AG09309 (cell line): ENCODE results near the gene CPED1.

Source experiments
- DNase-seq: peaks from one replicate; pipeline ENCODE4 v3.0.0-alpha.2; 2010; ENCODE audit warnings: low read depth
- H3K4me3 ChIP-seq: 2 replicates; pipeline ENCODE4 v1.5.1; 2011; ENCODE audit warnings: mild to moderate bottlenecking, low read depth, low read length, moderate library complexity; ENCODE audit not compliant: control insufficient read depth
- CTCF ChIP-seq: IDR thresholded peaks from 2 replicates; pipeline ENCODE4 v1.5.1; 2011; ENCODE audit warnings: mild to moderate bottlenecking, low read depth, low read length, inconsistent platforms; ENCODE audit not compliant: insufficient read depth, control insufficient read depth; ENCODE audit errors: missing control alignments

The CPED1 gene

GRCh38 chr7:121331574-121331973 is 343.1 kb downstream of the CPED1 start:
- DNase-seq = no peak
- H3K4me3 ChIP-seq = no peak overlapping the region
- TF ChIP-seq CTCF = no peak

- no peak for DNase-seq
- TF ChIP-seq CTCF = no peak
- no peak overlapping the region for H3K4me3 ChIP-seq
Observed at GRCh38 chr7:121334376-121334775, 345.9 kb downstream of the CPED1 start.

- DNase-seq = no peak
- TF ChIP-seq CTCF = no peak
- H3K4me3 ChIP-seq = no peak overlapping the region
Observed at GRCh38 chr7:121334875-121335648, 346.6 kb downstream of the CPED1 start.

- DNase-seq = no peak
- H3K4me3 ChIP-seq = no peak overlapping the region
- TF ChIP-seq CTCF = no peak
Observed at GRCh38 chr7:121336579-121336978, 348.1 kb downstream of the CPED1 start.

GRCh38 chr7:121337398-121337797 is 348.9 kb downstream of the CPED1 start:
- no peak for DNase-seq
- H3K4me3 ChIP-seq = no peak overlapping the region
- TF ChIP-seq CTCF = peak; percentile 41

GRCh38 chr7:121339082-121339481 is 350.6 kb downstream of the CPED1 start:
- TF ChIP-seq CTCF = no peak
- DNase-seq = no peak
- H3K4me3 ChIP-seq = no peak overlapping the region

- DNase-seq = no peak
- no peak overlapping the region for H3K4me3 ChIP-seq
- no peak for TF ChIP-seq CTCF
Observed at GRCh38 chr7:121341933-121342332, 353.4 kb downstream of the CPED1 start.
